ENCODE results near the gene TFPI.

The TFPI gene

DNA sequence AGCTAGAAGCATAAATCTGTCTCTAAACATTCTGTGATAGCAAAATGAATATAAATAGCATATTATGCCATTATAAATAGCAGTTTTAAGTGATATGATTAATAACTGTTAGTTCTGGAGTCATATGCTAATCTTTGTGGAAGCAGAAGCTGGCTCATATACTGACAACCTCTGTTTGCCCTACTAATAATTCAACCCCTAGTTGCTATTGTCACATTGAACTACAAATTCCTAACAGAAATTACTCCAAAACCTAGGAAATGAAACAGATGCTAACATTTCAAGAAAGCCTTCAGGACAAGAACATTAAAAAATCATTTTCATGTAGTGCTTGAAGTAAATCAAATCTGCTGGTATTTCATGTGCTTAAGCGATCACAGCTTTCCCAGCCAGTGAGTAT, 134.4 kb downstream of the TFPI start:
- POLR2A ChIA-PET: no interaction called here
- no peak for DNase-seq (ENCODE audit: extremely low spot score)
- no peak for TF ChIP-seq NFRKB (IDR thresholded peaks at IDR 0.05)
- TF ChIP-seq LEF1 (IDR thresholded peaks at IDR 0.05; ENCODE audit: borderline replicate concordance): no peak
- TF ChIP-seq, protein P1, sequence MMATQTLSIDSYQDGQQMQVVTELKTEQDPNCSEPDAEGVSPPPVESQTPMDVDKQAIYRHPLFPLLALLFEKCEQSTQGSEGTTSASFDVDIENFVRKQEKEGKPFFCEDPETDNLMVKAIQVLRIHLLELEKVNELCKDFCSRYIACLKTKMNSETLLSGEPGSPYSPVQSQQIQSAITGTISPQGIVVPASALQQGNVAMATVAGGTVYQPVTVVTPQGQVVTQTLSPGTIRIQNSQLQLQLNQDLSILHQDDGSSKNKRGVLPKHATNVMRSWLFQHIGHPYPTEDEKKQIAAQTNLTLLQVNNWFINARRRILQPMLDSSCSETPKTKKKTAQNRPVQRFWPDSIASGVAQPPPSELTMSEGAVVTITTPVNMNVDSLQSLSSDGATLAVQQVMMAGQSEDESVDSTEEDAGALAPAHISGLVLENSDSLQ (IDR thresholded peaks at IDR 0.05): no peak
- TF ChIP-seq CTBP1 (IDR thresholded peaks at IDR 0.05; ENCODE audit: borderline replicate concordance): no peak
- no peak for TF ChIP-seq FOXA1 (IDR thresholded peaks at IDR 0.05)
- TF ChIP-seq FOXK2 (IDR thresholded peaks at IDR 0.05): no peak
- no peak for TF ChIP-seq L3MBTL2 (conservative IDR thresholded peaks at IDR 0.05)
- TF ChIP-seq BHLHE40 (IDR thresholded peaks at IDR 0.05; ENCODE audit: borderline replicate concordance): no peak
- TF ChIP-seq SP1 (IDR thresholded peaks at IDR 0.05): no peak
- TF ChIP-seq TARDBP (IDR thresholded peaks at IDR 0.05): no peak
- TF ChIP-seq HDGF (IDR thresholded peaks at IDR 0.05; ENCODE audit: borderline replicate concordance): no peak
- no peak for TF ChIP-seq ZNF384 (IDR thresholded peaks at IDR 0.05)
- no peak for TF ChIP-seq ARNT (IDR thresholded peaks at IDR 0.05)
- TF ChIP-seq SUZ12 (IDR thresholded peaks at IDR 0.05): no peak
- TF ChIP-seq FOXM1 (IDR thresholded peaks at IDR 0.05; ENCODE audit: borderline replicate concordance): no peak
- TF ChIP-seq ELF4 (IDR thresholded peaks at IDR 0.05): no peak
- CTCF ChIA-PET: no interaction called here

DNA sequence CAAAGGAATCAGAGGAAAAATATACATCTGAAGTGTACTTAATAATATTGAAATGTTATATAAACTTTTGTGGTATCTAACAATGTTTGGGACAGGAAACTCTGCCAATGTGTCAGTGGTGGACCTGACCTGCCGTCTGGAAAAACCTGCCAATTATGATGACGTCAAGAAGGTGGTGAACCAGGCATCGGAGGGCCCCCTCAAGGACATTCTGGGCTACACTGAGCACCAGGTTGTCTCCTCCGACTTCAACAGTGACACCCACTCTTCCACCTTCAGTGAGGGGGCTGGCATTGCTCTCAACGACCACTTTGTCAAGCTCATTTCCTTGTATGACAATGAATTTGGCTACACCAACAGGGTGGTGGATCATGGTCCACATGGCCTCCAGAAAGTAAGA, 138.8 kb downstream of the TFPI start:
- CTCF ChIA-PET: no interaction called here
- TF ChIP-seq, protein P1 (IDR thresholded peaks at IDR 0.05): no peak
- TF ChIP-seq L3MBTL2 (conservative IDR thresholded peaks at IDR 0.05): no peak
- no peak for TF ChIP-seq HDGF (IDR thresholded peaks at IDR 0.05; ENCODE audit: borderline replicate concordance)
- no peak for TF ChIP-seq BHLHE40 (IDR thresholded peaks at IDR 0.05; ENCODE audit: borderline replicate concordance)
- TF ChIP-seq TARDBP (IDR thresholded peaks at IDR 0.05): no peak
- no peak for TF ChIP-seq ELF4 (IDR thresholded peaks at IDR 0.05)
- no peak for TF ChIP-seq ZNF384 (IDR thresholded peaks at IDR 0.05)
- TF ChIP-seq ARNT (IDR thresholded peaks at IDR 0.05): no peak
- no peak for TF ChIP-seq CTBP1 (IDR thresholded peaks at IDR 0.05; ENCODE audit: borderline replicate concordance)
- TF ChIP-seq SP1 (IDR thresholded peaks at IDR 0.05): no peak
- TF ChIP-seq NFRKB (IDR thresholded peaks at IDR 0.05): no peak
- no peak for TF ChIP-seq FOXK2 (IDR thresholded peaks at IDR 0.05)
- no peak for TF ChIP-seq FOXA1 (IDR thresholded peaks at IDR 0.05)
- no peak for TF ChIP-seq FOXM1 (IDR thresholded peaks at IDR 0.05; ENCODE audit: borderline replicate concordance)
- no peak for TF ChIP-seq LEF1 (IDR thresholded peaks at IDR 0.05; ENCODE audit: borderline replicate concordance)
- TF ChIP-seq SUZ12 (IDR thresholded peaks at IDR 0.05): no peak
- no peak for DNase-seq (ENCODE audit: extremely low spot score)
- POLR2A ChIA-PET: no interaction called here

Data from HEK293T (cell line).